Measurements from ENCODE around the gene NUDT7. TPM values are rescaled to one million over a fixed set of nuclear protein-coding genes. Genes with fewer than 3 reads are reported as not detected.

Gene NUDT7
- total RNA-seq: 2.6 and 3.4 TPM in 2 replicates

DNA sequence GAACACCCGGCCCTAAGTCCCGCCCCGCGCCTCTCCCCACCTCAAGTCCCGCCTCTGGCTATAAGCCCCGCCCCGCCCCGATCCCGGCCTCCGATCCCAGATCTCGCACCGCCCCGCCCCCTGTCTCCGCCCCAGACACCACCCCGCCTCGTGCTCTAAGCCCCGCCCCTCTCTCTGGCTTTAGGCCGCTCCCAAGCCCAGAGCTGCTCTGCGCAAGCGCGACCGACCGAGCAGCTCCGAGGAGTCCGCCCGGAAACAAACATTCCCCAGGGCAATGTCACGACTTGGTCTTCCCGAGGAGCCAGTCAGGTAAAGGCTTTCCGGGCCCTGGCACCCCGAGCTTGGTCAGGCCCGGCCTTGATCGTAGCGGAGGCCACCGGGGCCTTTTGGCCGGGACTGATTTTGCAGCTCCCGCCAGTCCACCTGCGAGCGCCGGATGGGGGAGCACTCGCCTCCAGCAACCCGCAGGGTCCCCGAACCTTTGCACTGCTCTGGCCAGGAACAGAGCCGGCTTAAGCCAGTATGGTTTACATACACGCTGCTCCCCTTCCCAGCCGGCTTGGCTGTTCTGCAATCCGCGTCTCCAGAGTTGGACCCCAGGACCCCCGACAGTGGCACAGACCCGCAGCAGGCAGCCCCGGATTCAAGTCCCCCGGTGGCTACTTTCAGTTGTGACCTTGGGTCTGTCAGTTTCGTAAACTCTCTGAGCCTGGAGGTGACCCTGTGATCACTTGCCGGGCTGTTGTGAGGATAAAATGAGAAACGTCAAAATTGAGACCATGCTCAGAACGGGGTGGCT is at the start of gene NUDT7:
NUDT7 (plus strand) TSS at position 206 of the 799 bp plus-strand sequence; CDS start at position 275, 69 bp downstream.

DNA sequence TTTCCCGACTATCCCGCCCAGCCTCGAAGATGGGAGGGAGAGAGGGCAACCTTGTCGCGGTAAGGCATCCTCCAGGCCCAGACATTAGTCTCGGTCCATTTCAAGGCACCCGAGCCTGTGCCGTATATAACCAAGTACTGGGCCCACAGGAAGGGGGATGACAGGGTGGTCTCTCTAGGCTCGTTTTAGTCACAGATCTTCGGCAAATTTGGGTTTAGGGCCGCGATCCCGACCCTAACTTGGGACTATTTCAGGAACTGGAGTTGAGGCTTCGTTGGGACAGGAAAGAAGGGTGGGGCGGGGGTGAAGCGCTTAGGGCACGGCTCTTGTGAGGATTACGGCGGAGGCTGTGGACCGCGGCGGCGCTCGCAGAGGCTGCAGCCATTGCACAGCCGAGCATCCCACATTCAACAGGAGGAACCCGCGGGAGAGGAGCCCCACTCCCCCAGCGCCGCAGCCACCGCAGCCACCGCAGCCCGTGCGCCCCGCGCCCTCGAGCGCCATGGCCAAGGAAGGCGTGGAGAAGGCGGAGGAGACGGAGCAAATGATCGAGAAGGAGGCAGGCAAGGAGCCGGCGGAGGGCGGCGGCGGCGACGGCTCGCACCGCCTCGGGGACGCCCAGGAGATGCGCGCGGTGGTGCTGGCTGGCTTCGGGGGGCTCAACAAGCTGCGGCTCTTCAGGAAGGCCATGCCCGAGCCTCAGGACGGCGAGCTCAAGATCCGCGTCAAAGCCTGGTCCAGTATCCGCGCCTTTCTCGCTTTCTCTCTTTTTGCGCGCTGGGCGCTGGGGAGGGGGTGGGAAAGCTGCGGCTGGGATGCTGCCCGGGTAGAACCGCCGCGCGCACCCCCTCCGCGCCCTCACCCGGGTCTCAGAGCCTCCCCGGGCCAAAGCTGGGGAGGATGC is 66.1 kb downstream of the NUDT7 start, which contains the start of gene VAT1L:
VAT1L (plus strand) TSS at position 384 of the 904 bp plus-strand sequence; CDS start at position 503, 119 bp downstream.

Other genes with a start within 250 kb of the NUDT7 start
- not detected in 2 replicates for gene VAT1L, start 66.0 kb downstream of the NUDT7 start, total RNA-seq

Measured in tracheal epithelial cell (primary cell).